ENCODE measurements around the gene LDLRAD3. TPM values are rescaled to one million over a fixed set of nuclear protein-coding genes. Genes with fewer than 3 reads are reported as not detected.

Gene LDLRAD3
- total RNA-seq, 1 donor from 2014 or later: 8.6 TPM

DNA sequence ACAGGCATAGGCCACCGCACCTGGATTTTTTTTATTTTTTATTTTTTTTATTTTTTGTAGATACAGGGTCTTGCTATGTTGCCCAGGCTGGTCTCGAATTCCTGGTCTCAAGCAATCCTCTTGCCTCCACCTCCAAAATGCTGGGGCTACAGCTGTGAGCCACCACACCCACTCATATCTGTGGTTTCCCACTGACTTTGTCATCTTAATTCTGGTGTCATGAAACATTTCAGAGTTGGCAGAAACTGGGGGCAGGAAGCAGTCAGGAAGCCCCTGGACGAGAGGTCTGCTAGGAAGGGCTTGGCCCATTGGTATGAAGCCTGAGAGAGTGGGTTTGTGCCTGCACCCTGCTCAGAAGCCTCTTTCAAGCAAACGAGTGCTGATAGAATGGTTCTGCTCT lies 296.3 kb downstream of the LDLRAD3 start:
- Mint-ChIP-seq H3K9me3 (ENCODE audit: low read depth) (peaks cover 4% of the 10 kb centered on the region), H3K27me3 (ENCODE audit: low read depth) (no peaks in the 10 kb centered on the region), H3K36me3 (ENCODE audit: low read depth) (peaks cover 1% of the 10 kb centered on the region), H3K4me3 (ENCODE audit: unreplicated experiment) (no peak overlapping the region), H3K4me1 (ENCODE audit: low read depth) (peaks cover 5% of the 10 kb centered on the region), H3K27ac (ENCODE audit: unreplicated experiment) (no peak overlapping the region)
- no peak for DNase-seq (ENCODE audit: low spot score)
- TF ChIP-seq, protein P1, sequence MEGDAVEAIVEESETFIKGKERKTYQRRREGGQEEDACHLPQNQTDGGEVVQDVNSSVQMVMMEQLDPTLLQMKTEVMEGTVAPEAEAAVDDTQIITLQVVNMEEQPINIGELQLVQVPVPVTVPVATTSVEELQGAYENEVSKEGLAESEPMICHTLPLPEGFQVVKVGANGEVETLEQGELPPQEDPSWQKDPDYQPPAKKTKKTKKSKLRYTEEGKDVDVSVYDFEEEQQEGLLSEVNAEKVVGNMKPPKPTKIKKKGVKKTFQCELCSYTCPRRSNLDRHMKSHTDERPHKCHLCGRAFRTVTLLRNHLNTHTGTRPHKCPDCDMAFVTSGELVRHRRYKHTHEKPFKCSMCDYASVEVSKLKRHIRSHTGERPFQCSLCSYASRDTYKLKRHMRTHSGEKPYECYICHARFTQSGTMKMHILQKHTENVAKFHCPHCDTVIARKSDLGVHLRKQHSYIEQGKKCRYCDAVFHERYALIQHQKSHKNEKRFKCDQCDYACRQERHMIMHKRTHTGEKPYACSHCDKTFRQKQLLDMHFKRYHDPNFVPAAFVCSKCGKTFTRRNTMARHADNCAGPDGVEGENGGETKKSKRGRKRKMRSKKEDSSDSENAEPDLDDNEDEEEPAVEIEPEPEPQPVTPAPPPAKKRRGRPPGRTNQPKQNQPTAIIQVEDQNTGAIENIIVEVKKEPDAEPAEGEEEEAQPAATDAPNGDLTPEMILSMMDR (IDR thresholded peaks at IDR 0.05): no peak

DNA sequence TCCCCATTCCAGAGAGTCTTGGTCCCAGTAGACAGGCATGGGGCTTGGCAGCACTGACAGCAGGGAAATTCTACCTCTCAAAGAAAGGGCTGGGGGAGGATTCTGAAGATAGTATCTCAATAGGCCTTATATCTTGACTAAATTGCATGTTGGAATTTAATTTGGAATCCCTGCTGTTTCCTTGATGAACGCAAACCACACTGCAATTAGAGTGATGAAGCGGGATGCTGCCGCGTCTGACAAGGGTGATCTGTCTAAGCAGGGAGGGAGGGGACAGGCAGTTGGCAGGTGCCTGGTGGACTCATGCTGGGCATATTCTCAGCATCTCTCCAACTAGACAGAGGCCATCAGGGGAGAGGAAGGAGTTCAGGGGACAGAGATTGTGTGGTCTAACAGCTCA lies 296.9 kb downstream of the LDLRAD3 start:
- Mint-ChIP-seq H3K4me1 (ENCODE audit: low read depth) (peaks cover under 1% of the 10 kb centered on the region), H3K27me3 (ENCODE audit: low read depth) (no peaks in the 10 kb centered on the region), H3K4me3 (ENCODE audit: unreplicated experiment) (no peak overlapping the region), H3K27ac (ENCODE audit: unreplicated experiment) (no peak overlapping the region), H3K36me3 (ENCODE audit: low read depth) (peaks cover 1% of the 10 kb centered on the region), H3K9me3 (ENCODE audit: low read depth) (peaks cover 4% of the 10 kb centered on the region)
- TF ChIP-seq, protein P1 (IDR thresholded peaks at IDR 0.05): no peak
- no peak for DNase-seq (ENCODE audit: low spot score)

DNA sequence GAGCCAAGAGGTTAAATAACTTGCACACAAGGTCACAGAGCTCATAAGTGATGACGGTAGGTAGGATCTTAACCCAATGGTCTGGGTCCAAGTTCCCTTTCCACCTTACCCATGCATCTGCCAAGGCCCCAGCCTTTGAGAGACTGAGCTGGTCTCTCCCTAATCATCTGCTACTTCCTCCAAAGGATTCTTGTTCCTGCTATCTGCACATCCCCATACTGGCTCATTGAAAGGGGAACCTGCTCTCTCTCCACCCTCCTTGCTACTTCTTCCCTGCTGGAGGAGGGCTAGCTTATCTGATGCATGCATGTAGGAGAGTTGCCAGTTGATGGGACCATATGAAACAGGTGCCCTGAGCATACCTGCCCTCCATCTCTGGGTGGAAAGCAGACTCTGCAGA lies 297.6 kb downstream of the LDLRAD3 start:
- Mint-ChIP-seq H3K27me3 (ENCODE audit: low read depth) (no peaks in the 10 kb centered on the region), H3K4me3 (ENCODE audit: unreplicated experiment) (no peak overlapping the region), H3K9me3 (ENCODE audit: low read depth) (peaks cover 4% of the 10 kb centered on the region), H3K27ac (ENCODE audit: unreplicated experiment) (no peak overlapping the region), H3K4me1 (ENCODE audit: low read depth) (no peaks in the 10 kb centered on the region), H3K36me3 (ENCODE audit: low read depth) (peaks cover 1% of the 10 kb centered on the region)
- TF ChIP-seq, protein P1 (IDR thresholded peaks at IDR 0.05): no peak
- no peak for DNase-seq (ENCODE audit: low spot score)

DNA sequence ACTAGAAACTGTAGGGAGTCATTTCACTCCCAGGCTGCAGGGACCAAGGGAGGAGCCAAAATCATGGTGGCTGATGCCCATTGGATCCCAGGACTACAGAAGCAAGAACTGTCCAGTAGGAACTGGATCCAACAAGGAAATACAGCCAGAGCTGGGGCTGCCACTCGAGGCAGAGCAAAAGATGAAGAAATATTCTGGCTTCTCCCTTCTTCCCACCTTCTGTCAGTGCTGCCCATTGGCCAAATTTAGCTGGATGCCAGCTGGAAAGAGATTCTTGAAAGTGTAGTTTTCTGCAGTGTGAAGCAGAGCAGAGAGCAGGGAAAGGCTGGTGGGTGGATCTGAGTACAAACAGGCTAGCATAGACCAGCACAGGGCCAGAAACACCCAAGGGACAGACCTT lies 299.8 kb downstream of the LDLRAD3 start:
- peaks cover 6% of the 10 kb centered on the region for H3K27me3 Mint-ChIP-seq (ENCODE audit: low read depth)
- peaks cover 1% of the 10 kb centered on the region for H3K36me3 Mint-ChIP-seq (ENCODE audit: low read depth)
- peaks cover 1% of the 10 kb centered on the region for H3K4me1 Mint-ChIP-seq (ENCODE audit: low read depth)
- no peak overlapping the region for H3K4me3 Mint-ChIP-seq (ENCODE audit: unreplicated experiment)
- DNase-seq (ENCODE audit: low spot score): no peak
- no peak overlapping the region for H3K27ac Mint-ChIP-seq (ENCODE audit: unreplicated experiment)
- TF ChIP-seq, protein P1 (IDR thresholded peaks at IDR 0.05): no peak
- peaks cover 4% of the 10 kb centered on the region for H3K9me3 Mint-ChIP-seq (ENCODE audit: low read depth)

DNA sequence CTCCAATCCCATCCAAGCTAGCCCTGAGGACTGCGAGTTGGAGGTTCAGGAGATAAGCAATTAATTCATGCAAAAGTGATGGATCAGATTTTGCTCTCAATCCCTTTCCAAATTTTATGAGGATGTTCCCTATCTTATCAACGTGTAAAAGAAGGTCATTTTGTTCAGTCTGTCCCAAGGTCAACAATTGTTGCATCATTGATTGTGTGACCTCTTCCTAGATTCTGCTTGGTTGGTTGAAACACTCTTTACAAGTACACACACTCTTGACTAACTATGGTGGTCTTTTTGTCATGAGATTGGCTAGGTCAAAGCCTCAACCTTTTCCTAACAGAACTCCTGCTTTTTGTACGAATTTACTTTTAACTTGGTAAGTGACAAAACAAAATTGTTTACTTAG lies 303.6 kb downstream of the LDLRAD3 start:
- no peak overlapping the region for H3K27ac Mint-ChIP-seq (ENCODE audit: unreplicated experiment)
- peaks cover 15% of the 10 kb centered on the region for H3K9me3 Mint-ChIP-seq (ENCODE audit: low read depth)
- TF ChIP-seq, protein P1 (IDR thresholded peaks at IDR 0.05): no peak
- DNase-seq (ENCODE audit: low spot score): no peak
- peaks cover 1% of the 10 kb centered on the region for H3K36me3 Mint-ChIP-seq (ENCODE audit: low read depth)
- peaks cover 6% of the 10 kb centered on the region for H3K27me3 Mint-ChIP-seq (ENCODE audit: low read depth)
- no peak overlapping the region for H3K4me3 Mint-ChIP-seq (ENCODE audit: unreplicated experiment)
- H3K4me1 Mint-ChIP-seq (ENCODE audit: low read depth): peaks cover 12% of the 10 kb centered on the region
